Midbrain (tissue), 1 donor: ENCODE data around the gene MAP3K10.

Experiments
- DNase-seq: peaks from one replicate; lab custom pipeline; 2025; lab: John Stamatoyannopoulos, UW

The MAP3K10 gene

GRCh38 chr19:40233811-40234389, 42.7 kb downstream of the MAP3K10 start:
- no peak for DNase-seq

GRCh38 chr19:40234429-40235237, 43.4 kb downstream of the MAP3K10 start:
- DNase-seq = no peak

GRCh38 chr19:40235238-40236025, 44.2 kb downstream of the MAP3K10 start:
- DNase-seq = no peak

- DNase-seq = no peak
Observed at GRCh38 chr19:40236026-40236355, 44.8 kb downstream of the MAP3K10 start.

GRCh38 chr19:40236366-40236765, 45.1 kb downstream of the MAP3K10 start:
- no peak for DNase-seq

GRCh38 chr19:40237791-40238190, 46.6 kb downstream of the MAP3K10 start:
- DNase-seq = no peak

GRCh38 chr19:40238775-40239174, 47.5 kb downstream of the MAP3K10 start:
- DNase-seq = no peak

- no peak for DNase-seq
Observed at GRCh38 chr19:40239415-40240226, 48.4 kb downstream of the MAP3K10 start.

GRCh38 chr19:40240332-40240731, 49.1 kb downstream of the MAP3K10 start:
- no peak for DNase-seq

GRCh38 chr19:40241125-40241808, 50.0 kb downstream of the MAP3K10 start:
- DNase-seq = no peak

- DNase-seq = peak; percentile 87
Observed at GRCh38 chr19:40241809-40242384, 50.7 kb downstream of the MAP3K10 start.

- DNase-seq = no peak
Observed at GRCh38 chr19:40242480-40242879, 51.3 kb downstream of the MAP3K10 start.

- no peak for DNase-seq
Observed at GRCh38 chr19:40243181-40243580, 52.0 kb downstream of the MAP3K10 start.

- DNase-seq = no peak
Observed at GRCh38 chr19:40244579-40245317, 53.5 kb downstream of the MAP3K10 start.

GRCh38 chr19:40245506-40246128, 54.4 kb downstream of the MAP3K10 start:
- no peak for DNase-seq

GRCh38 chr19:40246292-40247073, 55.3 kb downstream of the MAP3K10 start:
- no peak for DNase-seq

- no peak for DNase-seq
Observed at GRCh38 chr19:40247178-40247577, 56.0 kb downstream of the MAP3K10 start.

GRCh38 chr19:40247735-40248262, 56.6 kb downstream of the MAP3K10 start:
- DNase-seq = no peak

GRCh38 chr19:40249201-40249600, 58.0 kb downstream of the MAP3K10 start:
- DNase-seq = no peak
